Spleen (tissue), 7 donors: ENCODE measurements around the gene PANK1.

ENCODE experiments used
- POLR2A ChIP-seq, 3 donors: fragments of 450-650 bp; IDR thresholded peaks; one replicate each; pipeline ENCODE4 v1.5.1; 2017; ENCODE audit warnings: antibody characterized with exemption in 3 of 3, mild to moderate bottlenecking in 1 of 3
- TF ChIP-seq, protein P1 (sequence below), 11 experiments: fragments of 200-600 bp in 7 of 11; fragments of 450-650 bp in 4 of 11; sonication (generic) in 4 of 11; IDR thresholded peaks in 8 of 11; conservative IDR thresholded peaks in 3 of 11; 1 replicate in 7 of 11; 2 replicates in 4 of 11; pipeline versions ENCODE4 v1.4.0 to v1.8.0; 2016 to 2021; ENCODE audit warnings: antibody characterized with exemption in 11 of 11, inconsistent platforms in 4 of 11, mild to moderate bottlenecking in 1 of 11
- donor health status: DM: no; HTN: no; CAD: no; lungs with moderate emphysema.
- donor health status: DM: no; HTN: no; CAD: no.
- donor health status: DM: no; HTN: no; CAD: no.

DNA sequence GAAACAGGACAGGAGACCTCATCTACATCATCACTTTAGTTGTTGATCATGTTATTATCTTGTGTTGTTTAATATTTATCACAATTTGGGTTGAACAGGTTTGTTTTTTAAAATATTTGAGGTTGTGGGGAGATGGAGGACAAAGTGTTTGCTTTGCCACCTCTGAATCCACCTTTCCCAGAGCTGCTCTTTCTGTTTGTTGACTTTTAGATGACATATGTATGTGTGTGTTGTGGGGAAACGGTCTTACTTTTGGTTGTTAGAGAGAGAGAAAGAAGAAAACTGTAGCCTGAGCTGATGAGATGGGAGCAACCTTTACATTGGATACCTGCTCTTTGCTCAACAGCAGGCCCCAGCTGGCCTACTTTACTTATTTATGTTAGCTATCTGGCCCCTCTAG is 90.6 kb downstream of the PANK1 start:
- no peak for TF ChIP-seq POLR2A (IDR thresholded peaks at IDR 0.05)
- TF ChIP-seq, protein P1, sequence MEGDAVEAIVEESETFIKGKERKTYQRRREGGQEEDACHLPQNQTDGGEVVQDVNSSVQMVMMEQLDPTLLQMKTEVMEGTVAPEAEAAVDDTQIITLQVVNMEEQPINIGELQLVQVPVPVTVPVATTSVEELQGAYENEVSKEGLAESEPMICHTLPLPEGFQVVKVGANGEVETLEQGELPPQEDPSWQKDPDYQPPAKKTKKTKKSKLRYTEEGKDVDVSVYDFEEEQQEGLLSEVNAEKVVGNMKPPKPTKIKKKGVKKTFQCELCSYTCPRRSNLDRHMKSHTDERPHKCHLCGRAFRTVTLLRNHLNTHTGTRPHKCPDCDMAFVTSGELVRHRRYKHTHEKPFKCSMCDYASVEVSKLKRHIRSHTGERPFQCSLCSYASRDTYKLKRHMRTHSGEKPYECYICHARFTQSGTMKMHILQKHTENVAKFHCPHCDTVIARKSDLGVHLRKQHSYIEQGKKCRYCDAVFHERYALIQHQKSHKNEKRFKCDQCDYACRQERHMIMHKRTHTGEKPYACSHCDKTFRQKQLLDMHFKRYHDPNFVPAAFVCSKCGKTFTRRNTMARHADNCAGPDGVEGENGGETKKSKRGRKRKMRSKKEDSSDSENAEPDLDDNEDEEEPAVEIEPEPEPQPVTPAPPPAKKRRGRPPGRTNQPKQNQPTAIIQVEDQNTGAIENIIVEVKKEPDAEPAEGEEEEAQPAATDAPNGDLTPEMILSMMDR (IDR thresholded peaks at IDR 0.05 in 8 of 11, conservative IDR thresholded peaks at IDR 0.05 in 3 of 11): no peak
